ENCODE results near the gene FBLN2. TPM values are rescaled to one million over a fixed set of nuclear protein-coding genes. Genes with fewer than 3 reads are reported as not detected.

FBLN2 gene
- polyA plus RNA-seq, 2 of the 4 experiments (the other 2 are of a cell fraction), result 1.1 to 2.7 TPM

DNA sequence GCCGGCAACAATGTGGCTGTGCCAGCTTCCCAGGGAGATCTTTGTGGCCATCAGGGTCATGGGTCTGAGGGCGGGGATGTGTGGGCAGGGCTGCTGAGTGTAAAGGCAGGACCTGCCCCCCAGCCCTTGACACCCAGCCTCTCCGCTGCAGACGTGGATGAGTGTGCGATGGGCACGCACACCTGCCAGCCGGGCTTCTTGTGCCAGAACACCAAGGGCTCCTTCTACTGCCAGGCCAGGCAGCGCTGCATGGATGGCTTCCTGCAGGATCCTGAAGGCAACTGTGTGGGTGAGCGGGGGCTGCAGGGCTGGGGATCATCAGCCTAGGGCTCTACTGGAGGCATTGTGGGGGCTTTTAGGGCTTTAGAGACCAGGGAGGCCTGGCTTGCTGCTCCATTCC, 78.8 kb downstream of the FBLN2 start:
- H3K9me3 ChIP-seq, result no peaks in the 10 kb centered on the region
- no peaks in the 10 kb centered on the region for H3K4me1 ChIP-seq
- no peak overlapping the region for H3K4me2 ChIP-seq
- no peak for FAIRE-seq
- 70% methylated on average over 3 of the region's 9 CpGs for WGBS (ENCODE audit: missing lambda C conversion rate)
- H3K4me3 ChIP-seq, result no peak overlapping the region
- TF ChIP-seq JUN (IDR thresholded peaks at IDR 0.05), result no peak
- no peak for TF ChIP-seq POLR2A (IDR thresholded peaks at IDR 0.05; ENCODE audit: low read length)
- no peak for TF ChIP-seq EP300 (IDR thresholded peaks at IDR 0.05)
- no peak for TF ChIP-seq CEBPB (IDR thresholded peaks at IDR 0.05)
- no peak for TF ChIP-seq RNF2 (IDR thresholded peaks at IDR 0.05; ENCODE audit: borderline replicate concordance, low read depth)
- TF ChIP-seq HEYL (CRISPR knock-in tag; IDR thresholded peaks at IDR 0.05), result no peak
- no peak for TF ChIP-seq KDM1A (IDR thresholded peaks at IDR 0.05; ENCODE audit: low read depth)
- TF ChIP-seq TFCP2L1 (CRISPR knock-in tag; IDR thresholded peaks at IDR 0.05), result no peak
- TF ChIP-seq EHF (CRISPR knock-in tag; IDR thresholded peaks at IDR 0.05), result no peak
- TF ChIP-seq, protein P1, sequence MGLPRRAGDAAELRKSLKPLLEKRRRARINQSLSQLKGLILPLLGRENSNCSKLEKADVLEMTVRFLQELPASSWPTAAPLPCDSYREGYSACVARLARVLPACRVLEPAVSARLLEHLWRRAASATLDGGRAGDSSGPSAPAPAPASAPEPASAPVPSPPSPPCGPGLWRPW (IDR thresholded peaks at IDR 0.05), result no peak
- no peak for TF ChIP-seq FOSB (CRISPR knock-in tag; IDR thresholded peaks at IDR 0.05)
- no peak for TF ChIP-seq CHD2 (IDR thresholded peaks at IDR 0.05; ENCODE audit: low read length, partially characterized antibody)
- TF ChIP-seq, protein P2, sequence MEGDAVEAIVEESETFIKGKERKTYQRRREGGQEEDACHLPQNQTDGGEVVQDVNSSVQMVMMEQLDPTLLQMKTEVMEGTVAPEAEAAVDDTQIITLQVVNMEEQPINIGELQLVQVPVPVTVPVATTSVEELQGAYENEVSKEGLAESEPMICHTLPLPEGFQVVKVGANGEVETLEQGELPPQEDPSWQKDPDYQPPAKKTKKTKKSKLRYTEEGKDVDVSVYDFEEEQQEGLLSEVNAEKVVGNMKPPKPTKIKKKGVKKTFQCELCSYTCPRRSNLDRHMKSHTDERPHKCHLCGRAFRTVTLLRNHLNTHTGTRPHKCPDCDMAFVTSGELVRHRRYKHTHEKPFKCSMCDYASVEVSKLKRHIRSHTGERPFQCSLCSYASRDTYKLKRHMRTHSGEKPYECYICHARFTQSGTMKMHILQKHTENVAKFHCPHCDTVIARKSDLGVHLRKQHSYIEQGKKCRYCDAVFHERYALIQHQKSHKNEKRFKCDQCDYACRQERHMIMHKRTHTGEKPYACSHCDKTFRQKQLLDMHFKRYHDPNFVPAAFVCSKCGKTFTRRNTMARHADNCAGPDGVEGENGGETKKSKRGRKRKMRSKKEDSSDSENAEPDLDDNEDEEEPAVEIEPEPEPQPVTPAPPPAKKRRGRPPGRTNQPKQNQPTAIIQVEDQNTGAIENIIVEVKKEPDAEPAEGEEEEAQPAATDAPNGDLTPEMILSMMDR (IDR thresholded peaks at IDR 0.05), result no peak
- TF ChIP-seq SREBF2 (IDR thresholded peaks at IDR 0.05), result no peak
- TF ChIP-seq ESRRA (IDR thresholded peaks at IDR 0.05; ENCODE audit: borderline replicate concordance, low read length), result no peak
- TF ChIP-seq RFX5 (IDR thresholded peaks at IDR 0.05), result no peak
- TF ChIP-seq MAZ (IDR thresholded peaks at IDR 0.05; ENCODE audit: borderline replicate concordance, low read depth, low read length), result no peak
- ATAC-seq, result no peak
- ChIA-PET CTCF (interaction anchor here (1.2 to 36.5 kb wide), 3 partner anchors 20 to 128 kb away, joined by 5 to 1096 read pairs (median 6); no protein-coding TSS in a partner anchor), POLR2A (no interaction called here)
- no peak overlapping the region for H3K27ac ChIP-seq
- DNase-seq (ENCODE audit: low read depth in 1 of 2, low spot score in 1 of 2), result no peak

DNA sequence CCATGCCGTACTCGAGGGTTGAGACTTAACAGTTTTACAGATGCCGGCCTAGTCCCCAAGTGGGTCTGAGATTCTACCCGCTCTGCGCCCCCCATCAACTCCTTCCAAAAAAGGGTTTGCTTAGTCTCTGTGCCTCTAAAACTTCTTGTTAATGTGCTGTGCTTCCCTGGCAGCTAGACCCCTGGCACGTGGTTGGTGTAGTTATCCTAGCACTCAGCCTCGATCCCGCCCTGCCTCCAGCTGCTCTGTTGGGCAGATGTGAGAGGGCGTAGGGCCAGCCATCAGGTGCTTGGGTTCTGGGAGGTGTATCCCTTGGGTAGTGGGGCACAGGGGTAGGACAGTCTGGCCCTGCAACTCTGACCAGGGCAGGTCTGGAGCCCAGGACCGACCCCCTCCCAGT, 79.5 kb downstream of the FBLN2 start:
- FAIRE-seq (no peak), DNase-seq (ENCODE audit: low read depth in 1 of 2, low spot score in 1 of 2) (no peak), ATAC-seq (no peak)
- Histone ChIP-seq H3K27ac (no peak overlapping the region), H3K4me1 (no peaks in the 10 kb centered on the region), H3K9me3 (no peaks in the 10 kb centered on the region), H3K4me3 (no peak overlapping the region), H3K4me2 (no peak overlapping the region)
- TF ChIP-seq HDAC2 (IDR thresholded peaks at IDR 0.05) (no peak), SMC3 (IDR thresholded peaks at IDR 0.05) (no peak), NPAS2 (CRISPR knock-in tag; IDR thresholded peaks at IDR 0.05; ENCODE audit: borderline replicate concordance) (no peak), MAZ (IDR thresholded peaks at IDR 0.05; ENCODE audit: borderline replicate concordance, low read depth, low read length) (no peak)
- TF ChIP-seq, protein P3, sequence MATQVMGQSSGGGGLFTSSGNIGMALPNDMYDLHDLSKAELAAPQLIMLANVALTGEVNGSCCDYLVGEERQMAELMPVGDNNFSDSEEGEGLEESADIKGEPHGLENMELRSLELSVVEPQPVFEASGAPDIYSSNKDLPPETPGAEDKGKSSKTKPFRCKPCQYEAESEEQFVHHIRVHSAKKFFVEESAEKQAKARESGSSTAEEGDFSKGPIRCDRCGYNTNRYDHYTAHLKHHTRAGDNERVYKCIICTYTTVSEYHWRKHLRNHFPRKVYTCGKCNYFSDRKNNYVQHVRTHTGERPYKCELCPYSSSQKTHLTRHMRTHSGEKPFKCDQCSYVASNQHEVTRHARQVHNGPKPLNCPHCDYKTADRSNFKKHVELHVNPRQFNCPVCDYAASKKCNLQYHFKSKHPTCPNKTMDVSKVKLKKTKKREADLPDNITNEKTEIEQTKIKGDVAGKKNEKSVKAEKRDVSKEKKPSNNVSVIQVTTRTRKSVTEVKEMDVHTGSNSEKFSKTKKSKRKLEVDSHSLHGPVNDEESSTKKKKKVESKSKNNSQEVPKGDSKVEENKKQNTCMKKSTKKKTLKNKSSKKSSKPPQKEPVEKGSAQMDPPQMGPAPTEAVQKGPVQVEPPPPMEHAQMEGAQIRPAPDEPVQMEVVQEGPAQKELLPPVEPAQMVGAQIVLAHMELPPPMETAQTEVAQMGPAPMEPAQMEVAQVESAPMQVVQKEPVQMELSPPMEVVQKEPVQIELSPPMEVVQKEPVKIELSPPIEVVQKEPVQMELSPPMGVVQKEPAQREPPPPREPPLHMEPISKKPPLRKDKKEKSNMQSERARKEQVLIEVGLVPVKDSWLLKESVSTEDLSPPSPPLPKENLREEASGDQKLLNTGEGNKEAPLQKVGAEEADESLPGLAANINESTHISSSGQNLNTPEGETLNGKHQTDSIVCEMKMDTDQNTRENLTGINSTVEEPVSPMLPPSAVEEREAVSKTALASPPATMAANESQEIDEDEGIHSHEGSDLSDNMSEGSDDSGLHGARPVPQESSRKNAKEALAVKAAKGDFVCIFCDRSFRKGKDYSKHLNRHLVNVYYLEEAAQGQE (IDR thresholded peaks at IDR 0.05), result no peak
- TF ChIP-seq, protein P4, sequence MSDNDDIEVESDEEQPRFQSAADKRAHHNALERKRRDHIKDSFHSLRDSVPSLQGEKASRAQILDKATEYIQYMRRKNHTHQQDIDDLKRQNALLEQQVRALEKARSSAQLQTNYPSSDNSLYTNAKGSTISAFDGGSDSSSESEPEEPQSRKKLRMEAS (IDR thresholded peaks at IDR 0.05), result no peak
- ChIA-PET CTCF (interaction anchor here (1.6 to 36.5 kb wide), 2 partner anchors 20 to 129 kb away, joined by 5 to 1096 read pairs; no protein-coding TSS in a partner anchor), POLR2A (no interaction called here)
- 78% methylated on average over 9 of the region's 10 CpGs for WGBS (ENCODE audit: missing lambda C conversion rate)

Data from A549 (cell line).